K562 (cell line): ENCODE measurements around the gene PTRH1. TPM values are rescaled to one million over a fixed set of nuclear protein-coding genes. Genes with fewer than 3 reads are reported as not detected.

Source experiments
- ATAC-seq: fragments of 200-7000 bp; cut with Tn5 transposase; 3 replicates; pipeline ENCODE4 v1.9.1; 2020; ENCODE audit warnings: moderate library complexity
- BruUV-seq: library from RNA; stranded (reverse); fragments of 400-500 nt; replicated peaks from 2 replicates; lab custom pipeline; 2021; lab: Mats Ljungman, UMichigan
- CTCF ChIA-PET: fragments of 300-600 bp; formaldehyde crosslinking; extraction: SDS; loops from one replicate; lab custom pipeline; 2021; ENCODE audit warnings: low intra/inter-chr PET ratio; lab: Yijun Ruan, JAX
- POLR2A ChIA-PET: fragments of 300-600, 350-650 bp; sonication (Branson Sonifier 250); formaldehyde crosslinking; extraction: SDS; loops from one replicate; lab custom pipeline; 2021; ENCODE audit warnings: antibody characterized with exemption, inconsistent platforms; lab: Yijun Ruan, JAX
- DNase-seq, 4 experiments: peaks; one replicate each; pipeline versions ENCODE4 v3.0.0 to v3.0.0-alpha.2; 2011 to 2018; ENCODE audit warnings: low spot score in 3 of 4, mixed read lengths in 3 of 4; ENCODE audit errors: extremely low read depth in 1 of 4
- FAIRE-seq: peaks from 2 replicates; lab custom pipeline; 2011; peaks lifted over from hg19 to GRCh38; lab: Jason Lieb, UNC
- H2AFZ ChIP-seq: 2 replicates; pipeline ENCODE4 v1.6.0; 2011; ENCODE audit warnings: low read depth, low read length, control low read depth, inconsistent platforms
- H3K27ac ChIP-seq: fragments of 200-600 bp; 3 replicates; pipeline ENCODE4 v1.8.0; 2011; ENCODE audit warnings: low read depth, mild to moderate bottlenecking, control low read depth, inconsistent platforms, low read length, moderate library complexity, mixed read lengths; ENCODE audit errors: extremely low read depth
- H3K27me3 ChIP-seq, 2 experiments: fragments of 300-600 bp in 1 of 2; 2 replicates in 1 of 2; 3 replicates in 1 of 2; pipeline versions ENCODE4 v1.6.0 to v1.8.0; 2011; ENCODE audit warnings: inconsistent platforms in 2 of 2, low read length in 2 of 2, mild to moderate bottlenecking in 1 of 2, mixed read lengths in 1 of 2, moderate library complexity in 1 of 2; ENCODE audit not compliant: control insufficient read depth in 2 of 2, insufficient read depth in 2 of 2
- H3K36me3 ChIP-seq: fragments of 300-600 bp; 3 replicates; pipeline ENCODE4 v1.8.0; 2011; ENCODE audit warnings: mild to moderate bottlenecking, low read length, inconsistent platforms; ENCODE audit not compliant: control insufficient read depth, insufficient read depth
- H3K4me1 ChIP-seq, 2 experiments: fragments of 200-600 bp in 1 of 2; replicated peaks in 1 of 2; 2 replicates in 1 of 2; 3 replicates in 1 of 2; pipeline versions ENCODE4 v1.5.1 to v1.8.0; 2011; ENCODE audit warnings: inconsistent platforms in 2 of 2, low read length in 2 of 2, mild to moderate bottlenecking in 1 of 2, mixed read lengths in 1 of 2, moderate library complexity in 1 of 2; ENCODE audit not compliant: control insufficient read depth in 2 of 2, insufficient read depth in 2 of 2
- H3K4me2 ChIP-seq: 2 replicates; pipeline ENCODE4 v1.6.1; 2011; ENCODE audit warnings: low read length, control low read depth, inconsistent platforms, mixed read lengths; ENCODE audit not compliant: insufficient read depth
- H3K4me3 ChIP-seq: fragments of 200-600 bp; sonication (generic), shearing (Covaris generic); 2 replicates; pipeline ENCODE4 v1.5.1; 2016; ENCODE audit warnings: control low read depth, inconsistent platforms
- H3K79me2 ChIP-seq: fragments of 200-600 bp; 3 replicates; pipeline ENCODE4 v1.8.0; 2011; ENCODE audit warnings: low read length, inconsistent platforms; ENCODE audit not compliant: control insufficient read depth, insufficient read depth
- H3K9ac ChIP-seq, 2 experiments: 2 replicates each; pipeline versions ENCODE4 v1.6.0 to v1.6.1; 2011; ENCODE audit warnings: low read depth in 2 of 2, low read length in 2 of 2, control low read depth in 1 of 2, inconsistent platforms in 1 of 2, mild to moderate bottlenecking in 1 of 2, mixed read lengths in 1 of 2; ENCODE audit not compliant: insufficient read depth in 1 of 2
- H3K9me1 ChIP-seq: one replicate; pipeline ENCODE4 v1.6.0; 2011; ENCODE audit warnings: inconsistent platforms, mild to moderate bottlenecking, low read length, moderate library complexity; ENCODE audit not compliant: control insufficient read depth, insufficient read depth
- H3K9me3 ChIP-seq: replicated peaks from 2 replicates; pipeline ENCODE4 v1.5.1; 2011; ENCODE audit warnings: low read depth, low read length, inconsistent platforms; ENCODE audit not compliant: control insufficient read depth, insufficient read depth
- H4K20me1 ChIP-seq: replicated peaks from 2 replicates; pipeline ENCODE4 v1.6.1; 2011; ENCODE audit warnings: low read length, inconsistent platforms, mixed read lengths; ENCODE audit not compliant: control insufficient read depth, insufficient read depth
- DLX4 ChIP-seq: fragments of 250-450 bp; sonication (Bioruptor Pico); IDR thresholded peaks from 2 replicates; pipeline ENCODE4 v1.6.1; 2021; ENCODE audit warnings: mild to moderate bottlenecking
- EGR1 ChIP-seq: fragments of 450-650 bp; conservative IDR thresholded peaks from 2 replicates; pipeline ENCODE4 v1.6.1; 2017; ENCODE audit warnings: mild to moderate bottlenecking
- NR0B1 ChIP-seq: fragments of 450-650 bp; IDR thresholded peaks from one replicate; pipeline ENCODE4 v1.6.1; 2018; ENCODE audit warnings: mild to moderate bottlenecking, moderate library complexity; ENCODE audit not compliant: partially characterized antibody
- PHF20 ChIP-seq: fragments of 450-650 bp; IDR thresholded peaks from 2 replicates; pipeline ENCODE4 v1.6.1; 2018; ENCODE audit not compliant: partially characterized antibody
- USF2 ChIP-seq: sonication (generic); formaldehyde crosslinking; IDR thresholded peaks from 2 replicates; pipeline ENCODE4 v1.5.0; 2020; ENCODE audit warnings: missing genetic modification reagents
- VEZF1 ChIP-seq: fragments of 200-800 bp; sonication (Bioruptor generic); IDR thresholded peaks from 2 replicates; pipeline ENCODE4 v1.6.1; 2017; ENCODE audit warnings: missing genetic modification characterization, missing compliant biosample characterization
- ZBTB11 ChIP-seq, 3 experiments: fragments of 200-800 bp in 1 of 3; fragments of 250-450 bp in 1 of 3; fragments of 450-650 bp in 1 of 3; sonication (Bioruptor Pico) in 1 of 3; sonication (Bioruptor generic) in 1 of 3; formaldehyde crosslinking in 1 of 3; IDR thresholded peaks; 2 replicates each; pipeline versions ENCODE4 v1.6.1 to v1.8.0; 2016 to 2022; ENCODE audit warnings: mild to moderate bottlenecking in 2 of 3, missing genetic modification characterization in 2 of 3, missing compliant biosample characterization in 1 of 3, moderate library complexity in 1 of 3
- ZNF263 ChIP-seq: sonication (generic); formaldehyde crosslinking; IDR thresholded peaks from 2 replicates; pipeline ENCODE4 v1.8.0; 2022; ENCODE audit warnings: mild to moderate bottlenecking, missing genetic modification reagents, borderline replicate concordance
- in situ Hi-C: fragments of 300-500 bp; cut with MboI; formaldehyde crosslinking; loops from 4 replicates; pipeline ENCODE4 v1.15.0; 2018; ENCODE audit warnings: inconsistent platforms, mixed read lengths
- intact Hi-C: fragments of 100-400 bp; cut with micrococcal nuclease; formaldehyde crosslinking; loops from 2 replicates; pipeline ENCODE4 v1.14.2; 2022
- polyA plus RNA-seq, 8 experiments: library from polyadenylated mRNA; depleted of rRNA in 4 of 8; stranded (reverse) in 5 of 8; unstranded in 3 of 8; fragments of >200 nt; fragmentation: Nextera tagmentation in 2 of 8; fragmentation: Illumina TruSeq in 1 of 8; extraction: Ambion mirVana in 2 of 8; extraction: Trizol in 1 of 8; gene quantifications; 2 replicates each; pipeline versions ENCODE4 v1.2.1 to v1.2.3, GENCODE V29; 2011 to 2014; ENCODE audit warnings: inconsistent platforms in 1 of 8, missing spikeins in 1 of 8
- total RNA-seq, 7 experiments: library from RNA; depleted of rRNA in 6 of 7; stranded (reverse); fragments of >200 nt in 6 of 7; fragmentation: Illumina TruSeq in 2 of 7; extraction: Trizol in 2 of 7; gene quantifications; 2 replicates each; pipeline versions ENCODE4 v1.2.1 to v1.2.3, GENCODE V29; 2011 to 2021; ENCODE audit warnings: low replicate concordance in 1 of 7

Gene PTRH1
- total and polyA plus RNA-seq, 9 of the 15 experiments (the other 6 are each of a cell fraction or from before 2014, with no cell fraction given) = 0.63 to 43.1 (median 5.7) TPM

- no peak for ATAC-seq
- BruUV-seq = no TSS peak
- Histone ChIP-seq H3K4me3 (no peak overlapping the region), H3K27ac (no peak overlapping the region), H3K36me3 (no peaks in the 10 kb centered on the region), H2AFZ (no peak overlapping the region), H3K9ac (0 out of 4 replicates have a peak overlapping the region, but pooled peaks of 1 of the 2 experiments have one; percentile 13), H3K4me1 (peaks cover 0 to 34% of the 10 kb centered on the region in 2 experiments; a peak in 4 of 5 replicates), H3K4me2 (no peak overlapping the region), H3K79me2 (no peaks in the 10 kb centered on the region), H4K20me1 (no peaks in the 10 kb centered on the region), H3K27me3 (no peaks in the 10 kb centered on the region; a peak in 1 of 5 replicates), H3K9me3 (no peaks in the 10 kb centered on the region), H3K9me1 (peaks cover 4% of the 10 kb centered on the region)
- CTCF ChIA-PET = no interaction called here
- POLR2A ChIA-PET = interaction anchor here (1.1 to 1.7 kb wide), 2 partner anchors 16 to 23 kb away, joined by 3 to 5 read pairs; no protein-coding TSS in a partner anchor
- DNase-seq = no peak
- in situ Hi-C loops = no loop called here
- no peak for FAIRE-seq
- intact Hi-C loops = no loop called here
- no peak for TF ChIP-seq ZBTB11 (CRISPR knock-in tag; IDR thresholded peaks at IDR 0.05)
- 0 out of 2 replicates have a peak, but pooled peaks have one; percentile 13 for TF ChIP-seq EGR1
- TF ChIP-seq VEZF1 (CRISPR knock-in tag) = 0 out of 2 replicates have a peak, but pooled peaks have one; percentile 15
- TF ChIP-seq DLX4 (CRISPR knock-in tag) = no peak
- no peak for TF ChIP-seq USF2 (CRISPR knock-in tag)
- peak; percentile 88 for TF ChIP-seq ZNF263 (CRISPR knock-in tag)
- no peak for TF ChIP-seq NR0B1
- no peak for TF ChIP-seq PHF20
Measured at GRCh38 chr9:127720865-127721227, 5.4 kb upstream of the PTRH1 start.
